GM19438 (cell line): ENCODE data around the gene GRID2.

ENCODE experiments used
- ATAC-seq: cut with Tn5 transposase; IDR thresholded peaks from one replicate; pipeline ENCODE4 v1.9.1; 2021; ENCODE audit warnings: low read depth; ENCODE audit not compliant: unreplicated experiment

GRID2 gene

DNA sequence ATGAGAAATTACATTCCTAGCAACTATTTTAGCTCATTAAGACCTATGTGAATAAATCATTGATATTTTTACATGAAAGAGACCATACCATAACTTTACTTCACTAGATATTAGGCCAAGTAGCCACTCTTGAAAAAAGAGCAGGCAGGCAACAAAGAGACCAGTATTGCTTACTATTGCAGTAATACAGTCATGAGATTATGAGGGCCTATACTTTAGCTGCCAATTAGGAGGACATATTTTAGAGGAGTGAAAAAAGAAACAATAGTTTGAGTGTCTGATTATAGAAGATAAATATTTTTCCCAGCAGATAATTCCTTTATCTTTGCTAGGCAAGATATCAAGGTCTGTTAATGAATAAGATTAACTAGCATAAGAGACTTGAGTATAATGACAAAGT is 739.0 kb downstream of the GRID2 start:
- no peak for ATAC-seq

DNA sequence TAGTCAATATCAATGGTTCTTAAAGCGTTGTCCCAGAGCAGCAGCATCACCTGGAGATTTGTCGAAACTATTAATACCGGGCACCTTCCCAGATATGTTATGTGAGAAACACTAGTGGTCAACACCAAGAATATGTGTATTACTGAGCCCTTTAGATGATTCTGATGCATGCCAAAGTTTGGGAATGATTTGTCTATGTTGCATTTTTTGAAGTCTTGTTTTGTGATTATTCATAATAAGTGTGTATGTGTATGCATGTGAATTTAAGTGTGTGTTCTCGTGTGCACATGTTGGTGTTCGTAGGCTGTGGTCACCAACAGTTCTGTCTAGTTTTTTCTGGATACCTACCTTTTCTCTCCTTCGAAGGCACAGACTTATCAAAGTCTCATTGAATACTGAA is 749.4 kb downstream of the GRID2 start:
- no peak for ATAC-seq

- no peak for ATAC-seq
Measured at GRCh38 chr4:93061826-93062225, 758.1 kb downstream of the GRID2 start.

GRCh38 chr4:93063325-93063724 is 759.6 kb downstream of the GRID2 start:
- ATAC-seq: no peak

DNA sequence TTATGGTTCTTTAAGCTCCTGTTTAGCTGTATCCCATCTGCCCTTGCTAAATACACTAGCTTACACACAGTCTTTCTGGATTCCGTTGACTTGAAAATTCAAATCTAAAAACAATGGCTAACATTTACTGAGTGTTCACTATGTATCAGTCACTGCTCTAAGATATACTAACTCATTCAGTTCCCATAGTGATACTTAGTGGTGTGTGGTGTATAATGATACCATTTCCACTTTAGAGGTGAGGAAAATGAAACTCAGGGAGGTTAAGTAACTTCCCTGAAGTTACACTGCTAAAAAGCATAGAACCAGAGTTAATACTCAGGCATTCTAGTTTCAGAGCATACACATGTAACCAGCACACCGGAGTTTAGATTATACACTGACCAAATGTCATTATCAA is 762.0 kb downstream of the GRID2 start:
- ATAC-seq: no peak

- ATAC-seq: no peak
Measured at GRCh38 chr4:93066749-93067148, 763.0 kb downstream of the GRID2 start.

DNA sequence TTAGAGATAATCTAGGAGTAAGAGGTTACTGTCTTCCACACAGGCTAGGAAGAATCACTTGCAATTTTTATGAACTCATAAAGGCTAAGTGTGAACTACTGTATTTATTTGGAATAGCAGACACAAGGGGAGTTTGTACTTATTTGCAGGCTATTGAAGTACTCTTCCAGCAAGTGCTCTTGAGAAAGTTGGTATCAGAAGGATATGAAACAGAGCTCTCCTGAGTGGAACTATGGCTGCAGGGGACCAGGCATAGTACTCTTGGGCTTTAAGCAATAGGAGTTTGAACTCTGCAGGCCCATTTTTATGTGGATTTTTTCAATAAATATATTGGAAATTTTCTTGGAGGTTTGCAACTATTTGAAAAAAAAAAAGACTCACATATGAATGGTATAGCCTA is 768.5 kb downstream of the GRID2 start:
- no peak for ATAC-seq

DNA sequence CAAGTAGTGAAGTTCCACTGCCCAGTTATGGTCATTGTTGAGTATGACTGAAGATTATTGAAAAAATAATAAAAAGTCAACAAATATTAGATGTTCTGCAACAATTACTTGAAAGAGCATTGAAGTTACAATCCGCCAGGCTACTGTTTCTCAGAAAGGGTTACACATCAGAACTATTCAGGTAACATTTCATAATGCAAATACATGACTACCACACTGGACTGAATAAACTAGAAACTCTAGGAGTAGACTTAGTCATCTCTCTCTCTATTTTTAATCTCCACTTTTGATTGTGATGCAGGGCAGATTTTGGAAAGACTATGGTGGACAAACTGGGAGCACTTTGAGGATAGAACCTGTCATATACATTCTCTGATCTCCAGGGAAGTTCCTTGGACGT is 776.5 kb downstream of the GRID2 start:
- ATAC-seq: no peak

DNA sequence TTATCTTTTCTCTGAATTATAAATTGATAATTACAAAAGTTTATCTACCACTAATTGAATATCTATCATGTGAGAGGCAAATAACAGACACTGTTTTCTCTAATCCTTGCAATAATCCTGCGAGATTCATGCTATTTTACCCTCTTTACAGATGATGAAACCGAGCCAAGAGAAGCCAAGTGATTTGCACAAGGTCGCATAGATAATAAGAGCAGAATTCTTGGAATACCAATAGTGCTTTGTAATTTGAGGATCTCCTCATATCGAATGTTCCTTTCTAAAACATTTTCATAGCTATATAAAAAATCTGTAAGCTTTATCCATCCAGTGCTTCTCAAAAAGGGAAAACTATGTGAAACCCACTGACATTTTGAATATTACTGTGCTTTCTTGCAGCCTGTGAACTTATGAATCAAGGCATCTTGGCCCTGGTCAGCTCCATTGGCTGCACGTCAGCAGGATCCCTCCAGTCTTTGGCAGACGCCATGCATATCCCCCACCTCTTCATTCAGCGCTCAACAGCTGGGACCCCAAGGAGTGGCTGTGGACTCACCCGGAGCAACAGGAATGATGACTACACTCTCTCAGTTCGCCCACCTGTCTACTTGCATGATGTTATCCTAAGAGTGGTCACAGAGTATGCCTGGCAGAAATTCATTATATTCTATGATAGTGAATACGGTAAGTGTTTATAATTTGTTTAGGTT is 781.0 kb downstream of the GRID2 start:
- no peak for ATAC-seq

- ATAC-seq: no peak
Measured at GRCh38 chr4:93086356-93086755, 782.6 kb downstream of the GRID2 start.

DNA sequence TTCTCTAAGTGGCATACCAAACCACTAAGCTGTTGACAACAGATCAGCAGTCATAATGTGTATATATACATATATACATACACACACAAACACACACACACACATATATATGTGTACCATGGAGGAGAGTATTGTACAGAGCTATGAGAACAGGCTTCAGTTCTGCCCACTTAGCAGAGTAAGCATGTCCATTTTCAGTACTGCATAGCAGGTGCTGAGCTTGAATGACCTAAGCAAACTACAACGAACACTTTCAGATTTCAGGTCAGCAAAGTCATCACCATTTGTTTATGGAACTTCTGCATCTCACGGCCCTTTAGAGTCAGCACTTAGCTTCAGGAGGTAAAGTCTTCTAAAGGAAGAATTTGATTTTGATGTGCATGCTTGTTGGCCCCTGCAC is 789.0 kb downstream of the GRID2 start:
- ATAC-seq: no peak

- no peak for ATAC-seq
Measured at GRCh38 chr4:93103042-93103441, 799.3 kb downstream of the GRID2 start.

DNA sequence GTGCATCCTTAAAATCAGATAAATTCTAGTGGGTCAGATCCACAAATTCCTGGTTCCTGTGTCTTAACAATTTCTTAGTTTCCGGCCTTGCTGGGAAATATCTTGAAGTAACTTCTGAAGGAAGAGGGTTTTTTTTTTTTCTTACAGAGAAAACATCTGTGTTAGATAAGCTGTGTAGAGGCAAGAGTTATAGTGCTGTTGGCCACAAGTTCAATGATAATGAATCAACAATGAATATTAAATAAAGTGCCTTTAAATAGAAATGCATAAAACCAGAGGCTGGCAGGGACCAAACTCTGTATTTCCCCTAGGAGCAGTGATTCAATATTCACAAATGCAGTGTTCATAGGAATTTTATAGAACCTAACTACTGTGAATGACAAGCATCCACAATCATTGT is 812.9 kb downstream of the GRID2 start:
- ATAC-seq: no peak

DNA sequence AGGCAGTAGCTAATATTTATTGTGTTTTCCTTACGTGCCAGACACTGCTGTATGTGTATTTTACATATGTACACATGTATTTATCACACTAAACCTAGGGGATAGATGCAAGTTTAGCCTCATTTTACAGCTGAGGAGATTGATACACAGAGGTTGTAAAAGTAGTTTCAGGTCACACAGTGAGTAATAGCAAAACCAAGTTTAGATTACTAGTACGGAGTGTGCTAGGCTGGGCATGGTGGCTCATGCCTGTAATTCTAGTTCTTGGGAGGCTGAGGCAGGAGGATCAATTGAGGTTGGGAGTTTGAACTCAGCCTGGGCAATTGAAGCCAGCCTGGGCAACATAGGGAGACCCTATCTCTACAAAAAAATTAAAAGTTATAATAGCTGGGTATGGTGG is 823.7 kb downstream of the GRID2 start:
- ATAC-seq: no peak

DNA sequence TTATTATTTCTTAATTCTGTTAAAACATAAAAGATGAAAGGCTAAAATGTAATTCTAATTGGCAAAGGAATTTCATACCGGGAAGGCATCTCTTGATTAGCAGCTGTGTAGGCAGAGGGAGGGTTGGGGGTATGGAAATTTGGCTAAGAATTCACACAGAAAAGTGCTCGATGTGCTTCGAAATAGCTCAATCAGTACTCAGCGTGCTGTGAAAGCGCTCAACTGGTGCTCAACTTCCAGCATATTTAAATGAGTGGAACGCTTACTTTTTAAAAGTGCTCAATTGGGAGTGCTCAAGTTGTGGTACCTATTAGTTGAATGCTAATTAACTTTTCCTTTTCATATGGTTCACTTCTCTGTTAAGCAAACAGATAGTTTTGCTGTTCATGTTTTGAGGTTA is 828.9 kb downstream of the GRID2 start:
- ATAC-seq: no peak

DNA sequence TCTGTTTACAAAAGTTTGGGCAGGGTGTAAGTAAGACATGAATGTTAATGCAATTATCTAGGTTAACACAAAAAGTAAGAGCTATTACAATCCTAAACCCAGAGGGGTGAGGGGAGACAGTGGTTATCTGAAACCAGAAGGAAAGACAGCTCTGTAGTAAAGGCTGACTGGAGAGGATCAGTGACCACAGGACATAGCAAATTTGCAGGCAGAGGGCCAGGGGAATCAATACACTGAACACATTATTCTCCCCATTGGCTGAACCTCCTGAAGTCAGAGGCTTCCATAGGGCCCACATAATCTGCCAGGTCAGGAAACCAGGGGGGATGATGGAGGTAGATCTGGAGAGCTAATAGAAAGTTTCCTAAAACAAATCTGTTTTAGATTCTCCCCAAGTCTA is 835.4 kb downstream of the GRID2 start:
- no peak for ATAC-seq

- ATAC-seq: no peak
Measured at GRCh38 chr4:93143902-93144301, 840.1 kb downstream of the GRID2 start.

DNA sequence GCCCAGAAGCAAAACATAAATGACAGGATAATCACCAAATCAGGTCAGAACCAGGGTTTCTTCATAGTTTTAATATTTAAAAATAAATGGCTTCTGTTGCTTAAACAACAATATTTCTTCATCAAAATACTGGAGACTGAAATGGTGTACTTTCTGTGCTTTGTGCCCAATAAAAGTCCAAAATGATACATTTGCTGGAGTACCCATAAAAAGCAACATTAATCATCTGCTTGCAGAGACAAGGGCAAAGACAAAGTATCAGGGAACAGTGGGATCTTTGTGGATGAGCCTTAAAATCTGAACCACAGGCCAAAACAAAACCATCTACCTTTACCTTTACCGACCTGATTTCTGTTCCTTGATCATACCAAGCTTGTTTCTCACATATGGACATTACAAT is 840.9 kb downstream of the GRID2 start:
- ATAC-seq: no peak

DNA sequence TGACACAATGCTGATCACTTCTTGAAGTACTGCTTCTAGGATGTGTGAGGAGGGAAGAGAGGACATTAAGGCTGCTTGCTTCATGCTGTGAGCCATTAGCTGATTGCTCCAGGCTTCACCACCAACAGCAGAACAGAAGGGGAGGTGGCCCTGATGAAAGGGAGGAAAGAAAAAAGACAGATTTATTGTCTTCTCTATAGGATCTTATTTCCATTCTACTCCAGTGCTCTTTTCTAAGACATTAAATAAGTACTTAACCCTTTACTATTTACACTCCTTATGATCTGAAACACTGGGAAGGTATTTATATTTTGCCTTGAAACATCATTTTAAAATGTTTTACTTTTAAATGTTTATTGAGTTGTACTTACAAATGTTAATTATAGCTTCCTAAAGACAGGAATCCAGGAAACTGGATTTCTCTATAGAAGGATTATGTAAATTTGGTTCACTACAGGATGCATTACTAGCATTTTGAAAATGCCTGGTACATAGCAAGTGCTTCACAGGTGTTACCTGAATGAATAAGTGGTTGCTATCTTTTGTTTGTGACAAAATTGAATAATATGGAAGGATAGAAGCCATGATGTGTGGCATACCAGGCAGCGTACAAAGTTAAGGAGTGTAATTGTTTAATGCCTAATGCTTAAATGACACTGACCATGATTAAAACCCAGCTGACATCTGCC is 843.9 kb downstream of the GRID2 start:
- ATAC-seq: no peak

GRCh38 chr4:93152491-93152890 is 848.7 kb downstream of the GRID2 start:
- no peak for ATAC-seq

GRCh38 chr4:93157986-93158385 is 854.2 kb downstream of the GRID2 start:
- no peak for ATAC-seq

DNA sequence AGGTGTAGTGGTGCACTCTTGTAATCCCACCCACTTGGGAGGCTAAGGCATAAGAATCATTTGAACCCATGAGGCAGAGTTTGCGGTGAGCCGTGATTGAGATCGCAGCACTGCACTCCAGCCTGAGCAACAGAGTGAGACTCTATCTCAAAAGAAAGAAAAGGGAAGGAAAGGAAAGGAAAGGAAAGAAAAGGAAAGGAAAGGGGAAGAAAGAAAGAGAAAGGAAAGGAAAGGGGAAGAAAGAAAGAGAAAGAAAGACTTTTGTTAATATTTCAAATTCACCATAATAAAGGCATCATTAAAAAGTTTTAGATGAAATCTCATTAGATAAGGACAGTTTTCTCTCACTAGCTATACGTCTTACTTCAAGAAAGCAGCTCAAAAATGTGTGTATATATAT is 864.3 kb downstream of the GRID2 start:
- no peak for ATAC-seq
